ENCODE results near the gene MTMR1.

Gene MTMR1

DNA sequence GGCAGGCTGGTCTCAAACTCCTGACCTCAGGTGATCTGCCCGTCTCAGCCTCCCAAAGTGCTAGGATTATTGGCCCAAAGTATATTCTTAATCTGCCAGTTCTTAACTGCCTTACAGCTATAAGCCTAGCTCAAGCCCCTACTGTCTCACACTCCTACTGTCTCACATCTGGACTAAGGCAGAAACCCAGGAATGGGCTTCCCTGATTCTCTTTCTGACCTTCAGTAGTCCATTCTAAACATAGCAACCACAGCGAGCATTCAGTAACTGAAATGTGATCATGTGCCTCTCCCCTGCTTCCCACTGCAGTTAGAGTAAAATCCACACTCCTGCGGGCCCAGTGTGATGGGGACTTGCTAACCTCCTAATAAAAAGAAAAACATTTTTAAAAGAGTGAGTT is 58.9 kb downstream of the MTMR1 start:
- Histone ChIP-seq H3K4me2 (ENCODE audit: low read depth, low read length) (no peak overlapping the region), H2AFZ (ENCODE audit: low read length) (no peak overlapping the region), H3K4me3 (ENCODE audit: low read length) (no peak overlapping the region), H3F3A (ENCODE audit: insufficient read depth, low read length) (no peaks in the 10 kb centered on the region), H3K27me3 (replicated peaks; ENCODE audit: insufficient read depth, low read length) (no peaks in the 10 kb centered on the region), H3K4me1 (ENCODE audit: low read length) (no peaks in the 10 kb centered on the region), H4K20me1 (ENCODE audit: insufficient read depth, low read length) (no peaks in the 10 kb centered on the region), H3K9ac (ENCODE audit: low read length) (no peak overlapping the region), H3K79me2 (ENCODE audit: low read length) (no peaks in the 10 kb centered on the region), H3K9me3 (replicated peaks; ENCODE audit: insufficient read depth, low read length) (no peaks in the 10 kb centered on the region), H3K36me3 (replicated peaks; ENCODE audit: insufficient read depth, low read length) (no peaks in the 10 kb centered on the region; the same call in 1 of the 2 replicates), H3K27ac (ENCODE audit: low read length) (no peak overlapping the region), H3K9me2 (replicated peaks; ENCODE audit: insufficient read depth, low read length) (no peaks in the 10 kb centered on the region)
- DNase-seq: no peak
- no peak for TF ChIP-seq EZH2phosphoT487 (IDR thresholded peaks at IDR 0.05; ENCODE audit: low read length)
- TF ChIP-seq, protein P1, sequence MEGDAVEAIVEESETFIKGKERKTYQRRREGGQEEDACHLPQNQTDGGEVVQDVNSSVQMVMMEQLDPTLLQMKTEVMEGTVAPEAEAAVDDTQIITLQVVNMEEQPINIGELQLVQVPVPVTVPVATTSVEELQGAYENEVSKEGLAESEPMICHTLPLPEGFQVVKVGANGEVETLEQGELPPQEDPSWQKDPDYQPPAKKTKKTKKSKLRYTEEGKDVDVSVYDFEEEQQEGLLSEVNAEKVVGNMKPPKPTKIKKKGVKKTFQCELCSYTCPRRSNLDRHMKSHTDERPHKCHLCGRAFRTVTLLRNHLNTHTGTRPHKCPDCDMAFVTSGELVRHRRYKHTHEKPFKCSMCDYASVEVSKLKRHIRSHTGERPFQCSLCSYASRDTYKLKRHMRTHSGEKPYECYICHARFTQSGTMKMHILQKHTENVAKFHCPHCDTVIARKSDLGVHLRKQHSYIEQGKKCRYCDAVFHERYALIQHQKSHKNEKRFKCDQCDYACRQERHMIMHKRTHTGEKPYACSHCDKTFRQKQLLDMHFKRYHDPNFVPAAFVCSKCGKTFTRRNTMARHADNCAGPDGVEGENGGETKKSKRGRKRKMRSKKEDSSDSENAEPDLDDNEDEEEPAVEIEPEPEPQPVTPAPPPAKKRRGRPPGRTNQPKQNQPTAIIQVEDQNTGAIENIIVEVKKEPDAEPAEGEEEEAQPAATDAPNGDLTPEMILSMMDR (IDR thresholded peaks at IDR 0.05; ENCODE audit: low read length): no peak
- TF ChIP-seq EZH2 (optimal IDR thresholded peaks at IDR 0.05; ENCODE audit: low read depth, low read length): no peak

DNA sequence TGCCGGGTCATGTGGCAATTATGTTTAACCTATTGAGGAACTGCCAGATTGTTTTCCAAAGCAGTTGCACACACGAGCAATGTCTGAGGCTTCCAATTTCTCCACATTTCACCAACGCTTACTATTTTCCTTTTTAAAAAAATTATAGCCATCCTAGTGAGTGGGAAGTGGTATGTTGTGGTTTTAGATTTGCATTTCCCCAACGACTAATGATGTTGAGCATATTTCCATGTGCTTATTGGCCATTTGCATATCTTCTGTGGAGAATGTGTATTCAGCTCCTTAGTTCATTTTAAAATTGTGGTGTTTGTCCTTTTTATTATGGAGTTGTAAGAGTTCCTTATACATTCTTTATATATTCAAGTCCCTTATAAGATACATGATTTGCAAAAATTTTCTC is 60.2 kb downstream of the MTMR1 start:
- no peaks in the 10 kb centered on the region for H4K20me1 ChIP-seq (ENCODE audit: insufficient read depth, low read length)
- no peak overlapping the region for H3K4me3 ChIP-seq (ENCODE audit: low read length)
- no peaks in the 10 kb centered on the region for H3K27me3 ChIP-seq (replicated peaks; ENCODE audit: insufficient read depth, low read length)
- H3K79me2 ChIP-seq (ENCODE audit: low read length): no peaks in the 10 kb centered on the region
- H3K4me1 ChIP-seq (ENCODE audit: low read length): no peaks in the 10 kb centered on the region
- TF ChIP-seq EZH2 (optimal IDR thresholded peaks at IDR 0.05; ENCODE audit: low read depth, low read length): no peak
- no peak for TF ChIP-seq EZH2phosphoT487 (IDR thresholded peaks at IDR 0.05; ENCODE audit: low read length)
- TF ChIP-seq, protein P1 (IDR thresholded peaks at IDR 0.05; ENCODE audit: low read length): no peak
- no peaks in the 10 kb centered on the region for H3K9me3 ChIP-seq (replicated peaks; ENCODE audit: insufficient read depth, low read length)
- no peak overlapping the region for H3K27ac ChIP-seq (ENCODE audit: low read length)
- H3K4me2 ChIP-seq (ENCODE audit: low read depth, low read length): no peak overlapping the region
- H3F3A ChIP-seq (ENCODE audit: insufficient read depth, low read length): no peaks in the 10 kb centered on the region
- no peak overlapping the region for H3K9ac ChIP-seq (ENCODE audit: low read length)
- no peaks in the 10 kb centered on the region; the same call in 1 of the 2 replicates for H3K36me3 ChIP-seq (replicated peaks; ENCODE audit: insufficient read depth, low read length)
- no peaks in the 10 kb centered on the region for H3K9me2 ChIP-seq (replicated peaks; ENCODE audit: insufficient read depth, low read length)
- H2AFZ ChIP-seq (ENCODE audit: low read length): no peak overlapping the region
- no peak for DNase-seq

DNA sequence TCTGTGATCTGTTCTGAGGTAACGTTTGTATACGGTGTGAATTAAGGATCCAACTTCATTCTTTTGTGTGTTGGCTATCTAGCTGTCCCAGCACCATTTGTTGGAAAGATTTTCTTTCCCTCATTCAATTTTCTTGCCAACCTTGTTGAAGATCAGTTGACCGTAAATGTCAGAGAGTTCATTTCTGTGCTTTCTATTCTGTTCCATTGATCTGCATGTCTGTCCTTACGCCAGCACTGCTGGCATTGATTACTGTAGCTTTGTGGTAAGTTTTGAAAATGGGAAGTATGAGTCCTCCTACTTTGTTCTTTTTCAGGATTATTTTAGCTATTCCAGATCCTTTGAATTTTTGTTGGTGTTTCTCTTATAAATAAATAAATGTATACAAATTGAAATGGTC is 60.8 kb downstream of the MTMR1 start:
- Histone ChIP-seq H3K9ac (ENCODE audit: low read length) (no peak overlapping the region), H3K27me3 (replicated peaks; ENCODE audit: insufficient read depth, low read length) (no peaks in the 10 kb centered on the region), H3K79me2 (ENCODE audit: low read length) (no peaks in the 10 kb centered on the region), H3K4me3 (ENCODE audit: low read length) (no peak overlapping the region), H3K9me2 (replicated peaks; ENCODE audit: insufficient read depth, low read length) (no peaks in the 10 kb centered on the region), H3K9me3 (replicated peaks; ENCODE audit: insufficient read depth, low read length) (no peaks in the 10 kb centered on the region), H3F3A (ENCODE audit: insufficient read depth, low read length) (no peaks in the 10 kb centered on the region), H2AFZ (ENCODE audit: low read length) (no peak overlapping the region), H4K20me1 (ENCODE audit: insufficient read depth, low read length) (no peaks in the 10 kb centered on the region), H3K4me1 (ENCODE audit: low read length) (no peaks in the 10 kb centered on the region), H3K27ac (ENCODE audit: low read length) (no peak overlapping the region), H3K4me2 (ENCODE audit: low read depth, low read length) (no peak overlapping the region), H3K36me3 (replicated peaks; ENCODE audit: insufficient read depth, low read length) (no peaks in the 10 kb centered on the region; the same call in 1 of the 2 replicates)
- no peak for DNase-seq
- TF ChIP-seq EZH2 (optimal IDR thresholded peaks at IDR 0.05; ENCODE audit: low read depth, low read length) (no peak), EZH2phosphoT487 (IDR thresholded peaks at IDR 0.05; ENCODE audit: low read length) (no peak)
- TF ChIP-seq, protein P1 (IDR thresholded peaks at IDR 0.05; ENCODE audit: low read length): no peak
